ENCODE results near the gene KSR2.

The KSR2 gene

DNA sequence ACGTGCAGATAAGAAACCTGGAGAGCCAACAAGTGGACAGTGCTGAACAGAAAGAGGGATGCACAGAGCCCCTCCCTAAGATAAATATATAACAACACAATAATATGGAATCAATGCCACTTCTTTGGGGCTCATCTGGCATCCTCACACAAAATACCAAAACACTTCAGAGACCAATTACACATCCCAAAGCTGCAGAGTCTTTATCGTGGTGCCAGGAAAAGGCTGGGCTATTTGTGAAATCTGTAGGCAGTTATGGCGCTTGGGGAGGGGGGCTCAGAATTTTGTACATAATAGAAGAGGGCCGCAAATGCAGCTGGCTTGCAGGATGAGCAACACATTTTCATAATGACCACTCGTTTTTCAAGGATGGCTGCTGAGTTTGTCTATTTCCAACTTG is 446.9 kb downstream of the KSR2 start:
- H3F3A ChIP-seq (ENCODE audit: insufficient read depth, low read length) = no peaks in the 10 kb centered on the region
- H3K9ac ChIP-seq (ENCODE audit: low read length) = no peak overlapping the region
- H3K36me3 ChIP-seq (ENCODE audit: insufficient read depth, low read length) = no peaks in the 10 kb centered on the region
- H3K79me2 ChIP-seq (ENCODE audit: insufficient read depth, low read length) = no peaks in the 10 kb centered on the region
- H2AFZ ChIP-seq (ENCODE audit: low read length) = no peak overlapping the region
- H3K4me1 ChIP-seq (ENCODE audit: insufficient read depth, low read length, severe bottlenecking) = no peaks in the 10 kb centered on the region
- no peak overlapping the region for H3K27ac ChIP-seq (ENCODE audit: low read depth, low read length, poor library complexity, severe bottlenecking)
- no peaks in the 10 kb centered on the region for H3K9me2 ChIP-seq (ENCODE audit: low read depth, low read length)
- H3K27me3 ChIP-seq (ENCODE audit: insufficient read depth, low read length) = no peaks in the 10 kb centered on the region
- H4K20me1 ChIP-seq (ENCODE audit: insufficient read depth, low read length) = no peaks in the 10 kb centered on the region
- TF ChIP-seq EZH2 (IDR thresholded peaks at IDR 0.05; ENCODE audit: borderline replicate concordance, low read length) = no peak
- TF ChIP-seq, protein P1, sequence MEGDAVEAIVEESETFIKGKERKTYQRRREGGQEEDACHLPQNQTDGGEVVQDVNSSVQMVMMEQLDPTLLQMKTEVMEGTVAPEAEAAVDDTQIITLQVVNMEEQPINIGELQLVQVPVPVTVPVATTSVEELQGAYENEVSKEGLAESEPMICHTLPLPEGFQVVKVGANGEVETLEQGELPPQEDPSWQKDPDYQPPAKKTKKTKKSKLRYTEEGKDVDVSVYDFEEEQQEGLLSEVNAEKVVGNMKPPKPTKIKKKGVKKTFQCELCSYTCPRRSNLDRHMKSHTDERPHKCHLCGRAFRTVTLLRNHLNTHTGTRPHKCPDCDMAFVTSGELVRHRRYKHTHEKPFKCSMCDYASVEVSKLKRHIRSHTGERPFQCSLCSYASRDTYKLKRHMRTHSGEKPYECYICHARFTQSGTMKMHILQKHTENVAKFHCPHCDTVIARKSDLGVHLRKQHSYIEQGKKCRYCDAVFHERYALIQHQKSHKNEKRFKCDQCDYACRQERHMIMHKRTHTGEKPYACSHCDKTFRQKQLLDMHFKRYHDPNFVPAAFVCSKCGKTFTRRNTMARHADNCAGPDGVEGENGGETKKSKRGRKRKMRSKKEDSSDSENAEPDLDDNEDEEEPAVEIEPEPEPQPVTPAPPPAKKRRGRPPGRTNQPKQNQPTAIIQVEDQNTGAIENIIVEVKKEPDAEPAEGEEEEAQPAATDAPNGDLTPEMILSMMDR (IDR thresholded peaks at IDR 0.05; ENCODE audit: low read length) = no peak
- no peaks in the 10 kb centered on the region for H3K9me3 ChIP-seq (ENCODE audit: low read length)
- no peak overlapping the region for H3K4me3 ChIP-seq (ENCODE audit: low read depth, low read length, poor library complexity, severe bottlenecking)
- no peak overlapping the region for H3K4me2 ChIP-seq (ENCODE audit: low read length)

DNA sequence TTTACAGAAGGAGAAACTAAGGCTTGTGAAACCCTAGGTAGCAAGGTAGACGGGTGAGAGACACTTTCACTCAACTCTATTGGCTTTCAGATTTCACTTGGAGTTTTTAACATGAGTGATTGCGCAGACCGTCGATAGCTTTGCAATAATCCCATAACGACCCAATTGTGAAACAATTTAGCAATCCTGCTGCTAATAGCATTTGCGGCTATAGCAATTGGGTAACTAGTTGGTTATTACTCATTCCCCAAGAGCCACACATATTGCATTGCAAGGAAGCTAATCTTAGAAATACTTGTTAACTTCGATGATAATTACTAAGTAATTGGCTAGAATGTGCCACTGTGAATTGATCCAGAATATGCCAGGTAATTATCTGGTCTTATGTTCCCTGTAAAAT is 447.4 kb downstream of the KSR2 start:
- H3K9me2 ChIP-seq (ENCODE audit: low read depth, low read length) = no peaks in the 10 kb centered on the region
- no peak overlapping the region for H3K9ac ChIP-seq (ENCODE audit: low read length)
- H3K4me3 ChIP-seq (ENCODE audit: low read depth, low read length, poor library complexity, severe bottlenecking) = no peak overlapping the region
- no peaks in the 10 kb centered on the region for H3F3A ChIP-seq (ENCODE audit: insufficient read depth, low read length)
- no peaks in the 10 kb centered on the region for H3K36me3 ChIP-seq (ENCODE audit: insufficient read depth, low read length)
- H4K20me1 ChIP-seq (ENCODE audit: insufficient read depth, low read length) = no peaks in the 10 kb centered on the region
- no peaks in the 10 kb centered on the region for H3K4me1 ChIP-seq (ENCODE audit: insufficient read depth, low read length, severe bottlenecking)
- no peaks in the 10 kb centered on the region for H3K9me3 ChIP-seq (ENCODE audit: low read length)
- no peak overlapping the region for H3K4me2 ChIP-seq (ENCODE audit: low read length)
- H3K27me3 ChIP-seq (ENCODE audit: insufficient read depth, low read length) = no peaks in the 10 kb centered on the region
- TF ChIP-seq, protein P1 (IDR thresholded peaks at IDR 0.05; ENCODE audit: low read length) = no peak
- no peak for TF ChIP-seq EZH2 (IDR thresholded peaks at IDR 0.05; ENCODE audit: borderline replicate concordance, low read length)
- no peak overlapping the region for H3K27ac ChIP-seq (ENCODE audit: low read depth, low read length, poor library complexity, severe bottlenecking)
- H2AFZ ChIP-seq (ENCODE audit: low read length) = no peak overlapping the region
- H3K79me2 ChIP-seq (ENCODE audit: insufficient read depth, low read length) = no peaks in the 10 kb centered on the region

DNA sequence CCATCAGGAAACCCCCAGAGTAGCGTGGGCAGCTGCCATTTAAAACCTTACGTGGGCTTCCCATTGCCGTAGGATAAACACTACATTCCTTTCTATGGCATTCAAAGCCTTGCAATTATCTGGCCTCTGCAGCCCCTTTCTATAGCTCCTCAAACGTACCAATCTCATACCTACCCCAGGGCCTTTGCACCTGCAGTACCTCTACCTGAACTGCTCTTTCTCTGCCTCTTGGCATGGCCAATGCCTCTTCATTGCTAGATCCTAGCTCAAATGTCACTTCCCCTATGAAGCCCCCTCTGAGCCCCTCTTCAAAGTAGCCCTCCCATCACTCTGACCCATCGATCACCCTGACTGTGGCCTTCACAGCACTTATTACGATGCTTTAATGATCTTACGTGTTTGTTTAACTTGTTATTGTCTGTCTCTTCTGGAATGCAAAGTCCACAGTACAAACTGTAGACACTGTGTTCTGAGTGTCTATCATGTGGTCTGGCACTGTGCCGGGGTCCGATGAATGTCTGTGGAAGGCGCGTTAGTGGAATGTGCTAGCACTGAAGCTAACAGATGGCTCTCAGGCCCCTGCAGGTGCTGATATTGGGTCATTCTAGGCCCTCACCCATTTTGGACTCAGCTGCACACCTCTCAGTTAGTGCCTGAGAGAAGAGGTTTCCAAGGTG is 450.1 kb downstream of the KSR2 start:
- H4K20me1 ChIP-seq (ENCODE audit: insufficient read depth, low read length) = no peaks in the 10 kb centered on the region
- no peak overlapping the region for H3K27ac ChIP-seq (ENCODE audit: low read depth, low read length, poor library complexity, severe bottlenecking)
- no peaks in the 10 kb centered on the region for H3K36me3 ChIP-seq (ENCODE audit: insufficient read depth, low read length)
- no peaks in the 10 kb centered on the region for H3F3A ChIP-seq (ENCODE audit: insufficient read depth, low read length)
- H3K9me2 ChIP-seq (ENCODE audit: low read depth, low read length) = no peaks in the 10 kb centered on the region
- no peaks in the 10 kb centered on the region for H3K4me1 ChIP-seq (ENCODE audit: insufficient read depth, low read length, severe bottlenecking)
- H2AFZ ChIP-seq (ENCODE audit: low read length) = no peak overlapping the region
- no peaks in the 10 kb centered on the region for H3K9me3 ChIP-seq (ENCODE audit: low read length)
- H3K9ac ChIP-seq (ENCODE audit: low read length) = no peak overlapping the region
- H3K79me2 ChIP-seq (ENCODE audit: insufficient read depth, low read length) = no peaks in the 10 kb centered on the region
- no peak overlapping the region for H3K4me3 ChIP-seq (ENCODE audit: low read depth, low read length, poor library complexity, severe bottlenecking)
- H3K27me3 ChIP-seq (ENCODE audit: insufficient read depth, low read length) = no peaks in the 10 kb centered on the region
- H3K4me2 ChIP-seq (ENCODE audit: low read length) = no peak overlapping the region
- TF ChIP-seq EZH2 (IDR thresholded peaks at IDR 0.05; ENCODE audit: borderline replicate concordance, low read length) = no peak
- TF ChIP-seq, protein P1 (IDR thresholded peaks at IDR 0.05; ENCODE audit: low read length) = no peak
